Measurements from ENCODE around the gene CCDC102B. TPM values are rescaled to one million over a fixed set of nuclear protein-coding genes. Genes with fewer than 3 reads are reported as not detected.

Gene CCDC102B
- total RNA-seq = 1 to 10 TPM; 4.9 to 5.0 TPM
- polyA plus RNA-seq (2013, experiment 1 of 2) = 8.2 TPM
- polyA plus RNA-seq (2013, experiment 2 of 2) = 6.8 TPM
- long read RNA-seq, experiment 1, partial matches to known transcripts = 0 of 1 reads
- long read RNA-seq, experiment 1, other reads (novel, unspliced or antisense) = 1 of 1 reads
- long read RNA-seq, experiment 2, partial matches to known transcripts = 1 of 7 reads
- long read RNA-seq, experiment 2, other reads (novel, unspliced or antisense) = 6 of 7 reads
- long read RNA-seq, experiment 3, partial matches to known transcripts = 2 of 7 reads
- long read RNA-seq, experiment 3, other reads (novel, unspliced or antisense) = 4 of 7 reads
- long read RNA-seq, experiment 4, partial matches to known transcripts = 4 of 10 reads
- long read RNA-seq, experiment 4, other reads (novel, unspliced or antisense) = 6 of 10 reads

GRCh38 chr18:68797871-68798270 is at the start of gene CCDC102B:
Gene CCDC102B, plus strand, starts transcription at chr18:68798080. Its CDS starts 38,684 bp downstream, at chr18:68836764.
- no peak within 1 kb of the TSS for H3K9ac ChIP-seq (ENCODE audit: extremely low read depth, low read length, poor library complexity, severe bottlenecking)
- H3K4me3 ChIP-seq (ENCODE audit: low read length) = no peak within 1 kb of the TSS
- H3K27me3 ChIP-seq (ENCODE audit: control insufficient read depth, insufficient read depth, low read length, poor library complexity, severe bottlenecking) = no peaks in the 10 kb centered on the region
- DNase-seq = no peak
- no peak for TF ChIP-seq CTCF (conservative IDR thresholded peaks at IDR 0.05)
- H3K9me3 ChIP-seq (ENCODE audit: control insufficient read depth, low read length) = no peaks in the 10 kb centered on the region
- no peaks in the 10 kb centered on the region for H3K36me3 ChIP-seq (ENCODE audit: control insufficient read depth, insufficient read depth, low read length)
- 93 to 100% methylated on average over 1 of the region's 1 CpG for WGBS, 2 experiments (ENCODE audit: insufficient coverage in 1 of 2, insufficient read length in 1 of 2)
- H3K27ac ChIP-seq (ENCODE audit: low read depth, low read length) = peak within 1 kb of the TSS; percentile 15
- Mint-ChIP-seq H3K9me3 (no peaks in the 10 kb centered on the region), H3K27me3 (ENCODE audit: insufficient read depth) (no peaks in the 10 kb centered on the region), H3K4me3 (no peak within 1 kb of the TSS), H3K36me3 (ENCODE audit: low read depth) (no peaks in the 10 kb centered on the region), H3K4me1 (no peaks in the 10 kb centered on the region), H3K27ac (no peak within 1 kb of the TSS)
- no peaks in the 10 kb centered on the region for H3K4me1 ChIP-seq (ENCODE audit: control insufficient read depth, insufficient read depth, low read length)

- Histone ChIP-seq H3K4me3 (ENCODE audit: low read length) (no peak overlapping the region), H3K36me3 (ENCODE audit: control insufficient read depth, insufficient read depth, low read length) (no peaks in the 10 kb centered on the region), H3K9ac (ENCODE audit: extremely low read depth, low read length, poor library complexity, severe bottlenecking) (no peak overlapping the region), H3K27me3 (ENCODE audit: control insufficient read depth, insufficient read depth, low read length, poor library complexity, severe bottlenecking) (no peaks in the 10 kb centered on the region), H3K9me3 (ENCODE audit: control insufficient read depth, low read length) (peaks cover 7% of the 10 kb centered on the region), H3K27ac (ENCODE audit: low read depth, low read length) (no peak overlapping the region), H3K4me1 (ENCODE audit: control insufficient read depth, insufficient read depth, low read length) (no peaks in the 10 kb centered on the region)
- no peak for TF ChIP-seq CTCF (conservative IDR thresholded peaks at IDR 0.05)
- WGBS, 2 experiments (ENCODE audit: insufficient coverage in 1 of 2, insufficient read length in 1 of 2) = 100% methylated on average over 1 of the region's 1 CpG; no CpG with 5 or more reads in 1 of the 2 experiments
- H3K36me3 Mint-ChIP-seq (ENCODE audit: low read depth) = no peaks in the 10 kb centered on the region
- H3K27me3 Mint-ChIP-seq (ENCODE audit: insufficient read depth) = no peaks in the 10 kb centered on the region
- DNase-seq = no peak
- H3K9me3 Mint-ChIP-seq = peaks cover 9% of the 10 kb centered on the region
- no peak overlapping the region for H3K27ac Mint-ChIP-seq
- H3K4me3 Mint-ChIP-seq = no peak overlapping the region
- H3K4me1 Mint-ChIP-seq = no peaks in the 10 kb centered on the region
Observed at GRCh38 chr18:68757126-68757525, 40.8 kb upstream of the CCDC102B start.

GRCh38 chr18:68759308-68759707 is 38.6 kb upstream of the CCDC102B start:
- no peak overlapping the region for H3K9ac ChIP-seq (ENCODE audit: extremely low read depth, low read length, poor library complexity, severe bottlenecking)
- no peak for DNase-seq
- H3K4me3 ChIP-seq (ENCODE audit: low read length) = no peak overlapping the region
- Mint-ChIP-seq H3K36me3 (ENCODE audit: low read depth) (no peaks in the 10 kb centered on the region), H3K27me3 (ENCODE audit: insufficient read depth) (no peaks in the 10 kb centered on the region), H3K4me1 (no peaks in the 10 kb centered on the region), H3K9me3 (peaks cover 9% of the 10 kb centered on the region), H3K27ac (no peak overlapping the region), H3K4me3 (no peak overlapping the region)
- H3K36me3 ChIP-seq (ENCODE audit: control insufficient read depth, insufficient read depth, low read length) = no peaks in the 10 kb centered on the region
- WGBS, 2 experiments (ENCODE audit: insufficient coverage in 1 of 2, insufficient read length in 1 of 2) = 94% methylated on average over 1 of the region's 2 CpGs; no CpG with 5 or more reads in 1 of the 2 experiments
- peak; percentile 14 for TF ChIP-seq CTCF (conservative IDR thresholded peaks at IDR 0.05)
- no peak overlapping the region for H3K27ac ChIP-seq (ENCODE audit: low read depth, low read length)
- no peaks in the 10 kb centered on the region for H3K4me1 ChIP-seq (ENCODE audit: control insufficient read depth, insufficient read depth, low read length)
- H3K9me3 ChIP-seq (ENCODE audit: control insufficient read depth, low read length) = peaks cover 7% of the 10 kb centered on the region
- no peaks in the 10 kb centered on the region for H3K27me3 ChIP-seq (ENCODE audit: control insufficient read depth, insufficient read depth, low read length, poor library complexity, severe bottlenecking)

Measured in endodermal cell (in vitro differentiated cells).